Sigmoid colon (tissue), 7 donors: ENCODE measurements around the gene TAOK3. TPM values are rescaled to one million over a fixed set of nuclear protein-coding genes. Genes with fewer than 3 reads are reported as not detected.

Experiments used
- DNase-seq: peaks from one replicate; pipeline ENCODE4 v3.0.0-alpha.2; 2019
- H3K27ac ChIP-seq, 4 donors: fragments of 200-600 bp; sonication (generic); one replicate each; pipeline ENCODE4 v1.5.1; 2016 to 2019; ENCODE audit warnings: mild to moderate bottlenecking in 1 of 4
- H3K27me3 ChIP-seq, 3 donors: fragments of 200-600 bp; sonication (generic); one replicate each; pipeline ENCODE4 v1.5.1; 2019; ENCODE audit warnings: mild to moderate bottlenecking in 1 of 3
- H3K36me3 ChIP-seq, 4 donors: fragments of 200-600 bp; sonication (generic); one replicate each; pipeline ENCODE4 v1.5.1; 2016 to 2019
- H3K4me1 ChIP-seq, 4 donors: fragments of 200-600 bp; sonication (generic); one replicate each; pipeline ENCODE4 v1.5.1; 2017 to 2019
- H3K4me3 ChIP-seq, 4 donors: fragments of 200-600 bp; sonication (generic); one replicate each; pipeline ENCODE4 v1.5.1; 2017 to 2019; ENCODE audit warnings: mild to moderate bottlenecking in 2 of 4, moderate library complexity in 1 of 4
- H3K9me3 ChIP-seq, 4 donors: fragments of 200-600 bp in 3 of 4; sonication (generic) in 3 of 4; one replicate each; pipeline versions ENCODE4 v1.5.1 to v1.6.1; 2013 to 2019
- CTCF ChIP-seq, 4 experiments: fragments of 450-650 bp in 3 of 4; fragments of 200-600 bp in 1 of 4; IDR thresholded peaks; one replicate each; pipeline ENCODE4 v1.5.1; 2016 to 2019; ENCODE audit warnings: antibody characterized with exemption in 4 of 4, mild to moderate bottlenecking in 3 of 4, moderate library complexity in 2 of 4
- EP300 ChIP-seq, 4 donors: sonication (generic); formaldehyde crosslinking; IDR thresholded peaks; one replicate each; pipeline ENCODE4 v1.6.1; 2017; ENCODE audit warnings: antibody characterized with exemption in 4 of 4
- POLR2A ChIP-seq, 2 donors: fragments of 450-650 bp; IDR thresholded peaks; one replicate each; pipeline ENCODE4 v1.6.1; 2016; ENCODE audit warnings: antibody characterized with exemption in 2 of 2, mild to moderate bottlenecking in 2 of 2, moderate library complexity in 2 of 2
- POLR2AphosphoS5 ChIP-seq, 4 donors: sonication (generic); formaldehyde crosslinking; IDR thresholded peaks; one replicate each; pipeline ENCODE4 v1.6.1; 2017; ENCODE audit warnings: antibody characterized with exemption in 4 of 4
- WGBS, 2 donors: extraction: QIAGEN DNeasy Blood & Tissue Kit; methylation state at CpG; one replicate each; pipeline ENCODE4 v1.1.7; 2013; 5-methylcytosine and 5-hydroxymethylcytosine counted together
- intact Hi-C: fragments of 100-400 bp; cut with DNase I; formaldehyde crosslinking; loops from one replicate; pipeline ENCODE4 v1.15.1; 2023
- polyA plus RNA-seq, 3 donors: library from polyadenylated mRNA; stranded (reverse); fragments of 200-250 nt; gene quantifications; one replicate each; pipeline ENCODE4 v1.2.3, GENCODE V29; 2013
- total RNA-seq, 4 donors: library from RNA; depleted of rRNA; stranded (reverse); fragments of >200 nt; gene quantifications; one replicate each; pipeline ENCODE4 v1.1.0, GENCODE V29; 2016
- donor health status: healthy with polysubstance abuse.
- donor health status: Bipolar disorder and iron deficiency.
- donor health status: healthy.

The TAOK3 gene
- total and polyA plus RNA-seq, 7 donors, result 18.9 to 66.2 (median 29.4) TPM

- no peaks in the 10 kb centered on the region for H3K27me3 ChIP-seq
- DNase-seq, result no peak
- peaks cover 0 to 38% (median 28%) of the 10 kb centered on the region in 4 donors for H3K4me1 ChIP-seq
- H3K36me3 ChIP-seq, result peaks cover 5 to 28% (median 10%) of the 10 kb centered on the region in 4 donors
- H3K4me3 ChIP-seq, result no peak overlapping the region
- TF ChIP-seq POLR2A (IDR thresholded peaks at IDR 0.05), result no peak
- no peak for TF ChIP-seq EP300 (IDR thresholded peaks at IDR 0.05)
- TF ChIP-seq CTCF (IDR thresholded peaks at IDR 0.05), result no peak
- no peak overlapping the region for H3K27ac ChIP-seq
- H3K9me3 ChIP-seq, result no peaks in the 10 kb centered on the region
- intact Hi-C loops, result loop anchor here (5.0 kb wide), 1 partner anchor 61 kb away; no protein-coding TSS in a partner anchor
Observed at GRCh38 chr12:118183711-118184110, 189.0 kb downstream of the TAOK3 start.

GRCh38 chr12:118183155-118183554 lies 189.6 kb downstream of the TAOK3 start:
- Histone ChIP-seq H3K4me1 (peaks cover 0 to 34% (median 22%) of the 10 kb centered on the region in 4 donors), H3K27me3 (no peaks in the 10 kb centered on the region), H3K36me3 (peaks cover 6 to 33% (median 13%) of the 10 kb centered on the region in 4 donors), H3K9me3 (no peaks in the 10 kb centered on the region), H3K4me3 (no peak overlapping the region), H3K27ac (no peak overlapping the region)
- TF ChIP-seq POLR2AphosphoS5 (IDR thresholded peaks at IDR 0.05) (no peak), EP300 (IDR thresholded peaks at IDR 0.05) (no peak), POLR2A (IDR thresholded peaks at IDR 0.05) (no peak), CTCF (IDR thresholded peaks at IDR 0.05) (no peak)
- intact Hi-C loops, result loop anchor here (5.0 kb wide), 1 partner anchor 61 kb away; no protein-coding TSS in a partner anchor
- DNase-seq, result no peak

DNA sequence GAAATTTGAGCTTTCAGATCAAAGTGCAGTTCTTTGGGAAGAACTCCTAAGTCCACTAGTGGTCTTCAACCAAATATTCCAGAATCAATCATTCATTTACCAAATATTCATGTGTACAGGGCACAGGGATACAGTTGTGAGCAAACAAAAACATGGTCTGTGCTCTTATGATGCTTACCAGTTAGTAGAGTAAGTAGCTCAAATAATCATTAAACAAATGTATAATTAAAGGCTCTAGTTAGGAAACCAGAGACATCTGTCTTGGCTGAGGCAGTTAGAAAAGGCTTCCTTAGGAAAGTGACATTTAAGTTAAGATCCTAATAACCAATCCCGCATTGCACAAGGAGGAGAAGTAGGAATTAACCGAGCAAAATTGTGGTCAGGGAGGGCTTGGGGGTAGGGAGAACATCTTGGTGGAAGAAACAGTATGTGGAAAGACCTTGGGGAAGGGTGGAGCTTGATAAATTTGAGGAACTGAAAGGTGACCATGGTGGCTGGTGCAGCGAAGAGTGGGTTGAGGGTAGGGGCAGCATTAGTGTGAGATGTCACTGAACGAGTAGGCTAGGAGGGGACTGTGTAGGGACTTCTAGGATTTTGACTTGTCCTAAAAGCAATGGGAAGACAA lies 196.8 kb downstream of the TAOK3 start:
- WGBS, 2 donors, result 75 to 93% methylated on average over 4 of the region's 4 CpGs
- Histone ChIP-seq H3K4me3 (no peak overlapping the region), H3K27ac (no peak overlapping the region), H3K9me3 (no peaks in the 10 kb centered on the region), H3K4me1 (no peaks in the 10 kb centered on the region), H3K36me3 (peaks cover 33 to 100% (median 54%) of the 10 kb centered on the region in 4 donors), H3K27me3 (no peaks in the 10 kb centered on the region)
- intact Hi-C loops, result no loop called here
- TF ChIP-seq EP300 (IDR thresholded peaks at IDR 0.05), result no peak
- no peak for TF ChIP-seq CTCF (IDR thresholded peaks at IDR 0.05)
- DNase-seq, result no peak

DNA sequence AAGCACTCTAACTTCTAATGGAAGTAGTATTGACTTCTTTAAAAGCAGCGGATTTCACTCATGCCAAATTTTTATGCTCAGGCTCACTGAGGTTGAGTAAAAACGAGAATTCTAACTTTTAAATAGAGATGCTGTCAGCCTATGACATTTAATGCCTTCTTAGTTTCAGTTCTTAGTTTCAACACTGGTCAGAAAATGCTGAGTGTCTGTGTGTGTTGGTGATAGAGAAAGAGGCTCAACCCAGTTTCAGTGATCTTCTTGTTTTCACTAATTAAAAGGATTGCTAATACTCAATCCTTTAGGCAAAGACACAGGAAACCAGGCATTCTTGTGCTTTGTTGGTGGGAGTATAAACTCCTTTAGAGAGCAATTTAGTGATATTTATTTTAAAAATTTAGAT lies 205.8 kb downstream of the TAOK3 start:
- Histone ChIP-seq H3K36me3 (peaks cover 7 to 76% (median 12%) of the 10 kb centered on the region in 4 donors), H3K9me3 (no peaks in the 10 kb centered on the region), H3K4me1 (no peaks in the 10 kb centered on the region), H3K27ac (no peak overlapping the region), H3K4me3 (no peak overlapping the region), H3K27me3 (no peaks in the 10 kb centered on the region)
- no peak for DNase-seq
- intact Hi-C loops, result no loop called here
- 87 to 89% methylated on average over 2 of the region's 2 CpGs for WGBS, 2 donors
- TF ChIP-seq CTCF (IDR thresholded peaks at IDR 0.05) (no peak), POLR2AphosphoS5 (IDR thresholded peaks at IDR 0.05) (no peak), EP300 (IDR thresholded peaks at IDR 0.05) (no peak), POLR2A (IDR thresholded peaks at IDR 0.05) (no peak)
